ENCODE data around the gene NUMBL. TPM values are rescaled to one million over a fixed set of nuclear protein-coding genes. Genes with fewer than 3 reads are reported as not detected.

NUMBL gene
- total and polyA plus RNA-seq, 9 of the 15 experiments (the other 6 are each of a cell fraction or from before 2014, with no cell fraction given): 0.39 to 38.6 (median 6.6) TPM

GRCh38 chr19:40685563-40685962 lies 4.9 kb downstream of the NUMBL start:
- in situ Hi-C loops (cut with MboI): no loop called here
- FAIRE-seq: no peak
- POLR2A ChIA-PET: interaction anchor here (0.6 kb wide), 1 partner anchor 1708 kb away, joined by 3 read pairs; no protein-coding TSS in a partner anchor
- no peak for TF ChIP-seq PHTF2 (CRISPR knock-in tag; IDR thresholded peaks at IDR 0.05)
- TF ChIP-seq ZBTB17 (CRISPR knock-in tag; IDR thresholded peaks at IDR 0.05): no peak
- no peak for TF ChIP-seq BRD4 (IDR thresholded peaks at IDR 0.05)
- TF ChIP-seq CREBBP (IDR thresholded peaks at IDR 0.05; ENCODE audit: low read depth, low read length): no peak
- no peak for TF ChIP-seq CTBP1 (IDR thresholded peaks at IDR 0.05; ENCODE audit: borderline replicate concordance)
- TF ChIP-seq TAF9B (IDR thresholded peaks at IDR 0.05; ENCODE audit: partially characterized antibody): no peak
- TF ChIP-seq FOXJ3 (CRISPR knock-in tag; IDR thresholded peaks at IDR 0.05): no peak
- TF ChIP-seq, protein P1, sequence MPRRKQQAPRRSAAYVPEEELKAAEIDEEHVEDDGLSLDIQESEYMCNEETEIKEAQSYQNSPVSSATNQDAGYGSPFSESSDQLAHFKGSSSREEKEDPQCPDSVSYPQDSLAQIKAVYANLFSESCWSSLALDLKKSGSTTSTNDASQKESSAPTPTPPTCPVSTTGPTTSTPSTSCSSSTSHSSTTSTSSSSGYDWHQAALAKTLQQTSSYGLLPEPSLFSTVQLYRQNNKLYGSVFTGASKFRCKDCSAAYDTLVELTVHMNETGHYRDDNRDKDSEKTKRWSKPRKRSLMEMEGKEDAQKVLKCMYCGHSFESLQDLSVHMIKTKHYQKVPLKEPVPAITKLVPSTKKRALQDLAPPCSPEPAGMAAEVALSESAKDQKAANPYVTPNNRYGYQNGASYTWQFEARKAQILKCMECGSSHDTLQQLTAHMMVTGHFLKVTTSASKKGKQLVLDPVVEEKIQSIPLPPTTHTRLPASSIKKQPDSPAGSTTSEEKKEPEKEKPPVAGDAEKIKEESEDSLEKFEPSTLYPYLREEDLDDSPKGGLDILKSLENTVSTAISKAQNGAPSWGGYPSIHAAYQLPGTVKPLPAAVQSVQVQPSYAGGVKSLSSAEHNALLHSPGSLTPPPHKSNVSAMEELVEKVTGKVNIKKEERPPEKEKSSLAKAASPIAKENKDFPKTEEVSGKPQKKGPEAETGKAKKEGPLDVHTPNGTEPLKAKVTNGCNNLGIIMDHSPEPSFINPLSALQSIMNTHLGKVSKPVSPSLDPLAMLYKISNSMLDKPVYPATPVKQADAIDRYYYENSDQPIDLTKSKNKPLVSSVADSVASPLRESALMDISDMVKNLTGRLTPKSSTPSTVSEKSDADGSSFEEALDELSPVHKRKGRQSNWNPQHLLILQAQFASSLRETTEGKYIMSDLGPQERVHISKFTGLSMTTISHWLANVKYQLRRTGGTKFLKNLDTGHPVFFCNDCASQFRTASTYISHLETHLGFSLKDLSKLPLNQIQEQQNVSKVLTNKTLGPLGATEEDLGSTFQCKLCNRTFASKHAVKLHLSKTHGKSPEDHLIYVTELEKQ (CRISPR knock-in tag; IDR thresholded peaks at IDR 0.05): no peak
- no peak for TF ChIP-seq RBM22 (IDR thresholded peaks at IDR 0.05; ENCODE audit: low read depth, low read length, poor library complexity, severe bottlenecking)
- TF ChIP-seq FOXO4 (CRISPR knock-in tag; IDR thresholded peaks at IDR 0.05): no peak
- TF ChIP-seq, protein P2, sequence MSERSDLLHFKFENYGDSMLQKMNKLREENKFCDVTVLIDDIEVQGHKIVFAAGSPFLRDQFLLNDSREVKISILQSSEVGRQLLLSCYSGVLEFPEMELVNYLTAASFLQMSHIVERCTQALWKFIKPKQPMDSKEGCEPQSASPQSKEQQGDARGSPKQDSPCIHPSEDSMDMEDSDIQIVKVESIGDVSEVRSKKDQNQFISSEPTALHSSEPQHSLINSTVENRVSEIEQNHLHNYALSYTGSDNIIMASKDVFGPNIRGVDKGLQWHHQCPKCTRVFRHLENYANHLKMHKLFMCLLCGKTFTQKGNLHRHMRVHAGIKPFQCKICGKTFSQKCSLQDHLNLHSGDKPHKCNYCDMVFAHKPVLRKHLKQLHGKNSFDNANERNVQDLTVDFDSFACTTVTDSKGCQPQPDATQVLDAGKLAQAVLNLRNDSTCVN (CRISPR knock-in tag; IDR thresholded peaks at IDR 0.05): no peak
- no peak for TF ChIP-seq GTF3C2 (IDR thresholded peaks at IDR 0.05; ENCODE audit: borderline replicate concordance, extremely low read depth, insufficient read length)

More at GRCh38 chr19:40685563-40685962, 4.9 kb downstream of the NUMBL start:
- peaks cover 24 to 38% of the 10 kb centered on the region in 2 experiments; a peak in 4 of 5 replicates for H3K4me1 ChIP-seq (replicated peaks in 1 of 2; ENCODE audit: control insufficient read depth in 2 of 2, insufficient read depth in 2 of 2, low read length in 2 of 2)
- 0 out of 2 replicates have a peak, but pooled peaks cover 4% of the 10 kb centered on the region for H4K20me1 ChIP-seq (replicated peaks; ENCODE audit: control insufficient read depth, insufficient read depth, low read length)
- no peak overlapping the region for H3K9ac ChIP-seq (ENCODE audit: insufficient read depth in 1 of 2, low read depth in 2 of 2, low read length in 2 of 2)
- ATAC-seq (no peak), DNase-seq (ENCODE audit: extremely low read depth in 1 of 4, low spot score in 3 of 4) (no peak)
- no peak overlapping the region for H3K4me2 ChIP-seq (ENCODE audit: insufficient read depth, low read length)
- no TSS peak for BruUV-seq (replicated peaks)
- H3K27me3 ChIP-seq (ENCODE audit: control insufficient read depth in 2 of 2, insufficient read depth in 2 of 2, low read length in 2 of 2): no peaks in the 10 kb centered on the region
- CTCF ChIA-PET (ENCODE audit: low intra/inter-chr PET ratio): no interaction called here
- H3K79me2 ChIP-seq (ENCODE audit: control insufficient read depth, insufficient read depth, low read length): peaks cover 33% of the 10 kb centered on the region
- H3K9me3 ChIP-seq (replicated peaks; ENCODE audit: control insufficient read depth, insufficient read depth, low read depth, low read length): no peaks in the 10 kb centered on the region; the same call in 1 of the 2 replicates
- H3K27ac ChIP-seq (ENCODE audit: extremely low read depth, low read depth, low read length): no peak overlapping the region
- 76% methylated on average over 6 of the region's 6 CpGs for WGBS (ENCODE audit: insufficient coverage, low coverage, missing lambda C conversion rate)
- peaks cover 6% of the 10 kb centered on the region for H3K9me1 ChIP-seq (ENCODE audit: control insufficient read depth, insufficient read depth, low read length)
- no peak overlapping the region for H3K4me3 ChIP-seq
- no peak overlapping the region for H2AFZ ChIP-seq (ENCODE audit: low read depth, low read length)
- H3K36me3 ChIP-seq (ENCODE audit: control insufficient read depth, insufficient read depth, low read length): peaks cover 46% of the 10 kb centered on the region; the same call in 2 of the 3 replicates
- intact Hi-C loops (cut with micrococcal nuclease): no loop called here

Measured in K562 (cell line).